T-cell (primary cell): ENCODE results near the gene FZD10. TPM values are rescaled to one million over a fixed set of nuclear protein-coding genes. Genes with fewer than 3 reads are reported as not detected.

Experiments used
- ATAC-seq, 4 experiments: fragments of 200-7000 bp in 3 of 4; fragments of 150-1000 bp in 1 of 4; cut with Tn5 transposase; replicated peaks in 1 of 4; 1 replicate in 3 of 4; 2 replicates in 1 of 4; pipeline ENCODE4 v1.10.0; 2021; ENCODE audit warnings: moderate library complexity in 3 of 4, mild to moderate bottlenecking in 2 of 4, moderate number of reproducible peaks in 1 of 4
- CTCF ChIA-PET, 2 donors: fragments of 300-600 bp; sonication (Branson Sonifier 250); formaldehyde crosslinking; loops; one replicate each; lab custom pipeline; 2022; ENCODE audit warnings: antibody characterized with exemption in 2 of 2; lab: Charles Lee
- POLR2A ChIA-PET, 2 donors: fragments of 300-600 bp; sonication (Branson Sonifier 250); formaldehyde crosslinking; loops; one replicate each; lab custom pipeline; 2022; ENCODE audit warnings: antibody characterized with exemption in 2 of 2; lab: Charles Lee
- DNase-seq, 35 experiments: peaks; one replicate each; pipeline versions ENCODE4 v3.0.0 to v3.0.0-alpha.2; 2013 to 2023
- H3K27ac ChIP-seq: one replicate; pipeline ENCODE4 v1.5.1; 2013; ENCODE audit warnings: low read length
- H3K27me3 ChIP-seq, 2 experiments: replicated peaks in 1 of 2; 1 replicate in 1 of 2; 2 replicates in 1 of 2; pipeline versions ENCODE4 v1.6.1 to v1.7.0; 2013; ENCODE audit warnings: low read length in 1 of 2, mixed read lengths in 1 of 2; ENCODE audit not compliant: control insufficient read depth in 2 of 2, insufficient read depth in 2 of 2; ENCODE audit errors: extremely low read depth in 1 of 2
- H3K36me3 ChIP-seq, 2 donors: 1 replicate in 1 of 2; 2 replicates in 1 of 2; pipeline versions ENCODE4 v1.6.1 to v1.7.0; 2013; ENCODE audit warnings: low read length in 1 of 2; ENCODE audit not compliant: control insufficient read depth in 2 of 2, insufficient read depth in 1 of 2; ENCODE audit errors: extremely low read depth in 1 of 2
- H3K4me1 ChIP-seq, 2 experiments: 1 replicate in 1 of 2; 2 replicates in 1 of 2; pipeline versions ENCODE4 v1.6.1 to v1.7.0; 2013; ENCODE audit warnings: low read length in 2 of 2, mixed read lengths in 1 of 2; ENCODE audit not compliant: insufficient read depth in 2 of 2, control insufficient read depth in 1 of 2; ENCODE audit errors: extremely low read depth in 1 of 2
- H3K4me3 ChIP-seq, 2 donors: 1 replicate in 1 of 2; 2 replicates in 1 of 2; pipeline versions ENCODE4 v1.5.1 to v1.7.0; 2013; ENCODE audit warnings: mild to moderate bottlenecking in 2 of 2, low read length in 1 of 2, moderate library complexity in 1 of 2; ENCODE audit not compliant: control insufficient read depth in 1 of 2; ENCODE audit errors: extremely low read depth in 1 of 2
- H3K9me3 ChIP-seq: 2 replicates; pipeline ENCODE4 v1.7.0; 2013
- H3K27ac Mint-ChIP-seq, 2 donors: one replicate each; pipeline ENCODE4 v1.8.0; 2020 to 2021; ENCODE audit warnings: mild to moderate bottlenecking in 2 of 2, mixed read lengths in 2 of 2
- H3K27me3 Mint-ChIP-seq, 2 donors: one replicate each; pipeline ENCODE4 v1.8.0; 2021 to 2022; ENCODE audit warnings: mixed read lengths in 2 of 2
- H3K36me3 Mint-ChIP-seq: one replicate; pipeline ENCODE4 v1.8.0; 2021; ENCODE audit warnings: mixed read lengths
- H3K4me1 Mint-ChIP-seq, 3 donors: one replicate each; pipeline ENCODE4 v1.8.0; 2020 to 2022; ENCODE audit warnings: mixed read lengths in 3 of 3, mild to moderate bottlenecking in 1 of 3
- H3K4me3 Mint-ChIP-seq, 3 donors: one replicate each; pipeline ENCODE4 v1.8.0; 2020 to 2022; ENCODE audit warnings: mild to moderate bottlenecking in 3 of 3, mixed read lengths in 3 of 3, moderate library complexity in 3 of 3
- H3K9me3 Mint-ChIP-seq, 3 donors: one replicate each; pipeline ENCODE4 v1.8.0; 2020 to 2022; ENCODE audit warnings: mixed read lengths in 3 of 3
- WGBS: methylation state at CpG from one replicate; pipeline ENCODE4 v1.1.5; 2013; ENCODE audit warnings: missing lambda C conversion rate; ENCODE audit not compliant: insufficient coverage; 5-methylcytosine and 5-hydroxymethylcytosine counted together
- total RNA-seq, 35 experiments: library from RNA in 6 of 35; stranded (reverse) in 6 of 35; fragments of 120-200 nt in 1 of 35; gene quantifications; one replicate each; pipeline versions ENCODE4 v1.2.1 to v1.2.4 and lab custom pipeline; 2013 to 2026

Gene FZD10
- total RNA-seq, 5 donors from 2014 or later (not counting 1 experiment from before 2014, with no cell fraction given): not detected

GRCh38 chr12:130131025-130131424, 31.2 kb upstream of the FZD10 start:
- Histone ChIP-seq H3K27ac (no peak overlapping the region), H3K4me3 (no peak overlapping the region), H3K27me3 (peaks cover 0 to 9% of the 10 kb centered on the region in 2 experiments), H3K9me3 (no peaks in the 10 kb centered on the region), H3K4me1 (peaks cover 0 to 9% of the 10 kb centered on the region in 2 experiments), H3K36me3 (no peaks in the 10 kb centered on the region)
- Mint-ChIP-seq H3K36me3 (no peaks in the 10 kb centered on the region), H3K27me3 (peaks cover 0 to 5% of the 10 kb centered on the region in 2 donors), H3K27ac (no peak overlapping the region), H3K9me3 (peaks cover 0 to 9% (median 2%) of the 10 kb centered on the region in 3 donors), H3K4me3 (no peak overlapping the region), H3K4me1 (peaks cover 0 to 4% (median 2%) of the 10 kb centered on the region in 3 donors)
- POLR2A ChIA-PET: no interaction called here
- CTCF ChIA-PET: no interaction called here
- WGBS: 75% methylated on average over 14 of the region's 14 CpGs
- ATAC-seq (no peak), DNase-seq (no peak)

GRCh38 chr12:130131801-130132200, 30.5 kb upstream of the FZD10 start:
- peaks cover 0 to 5% of the 10 kb centered on the region in 2 donors for H3K27me3 Mint-ChIP-seq
- ChIA-PET CTCF (no interaction called here), POLR2A (no interaction called here)
- Histone ChIP-seq H3K9me3 (no peaks in the 10 kb centered on the region), H3K36me3 (no peaks in the 10 kb centered on the region), H3K4me1 (peaks cover 0 to 9% of the 10 kb centered on the region in 2 experiments), H3K27ac (no peak overlapping the region), H3K4me3 (no peak overlapping the region), H3K27me3 (peaks cover 0 to 9% of the 10 kb centered on the region in 2 experiments)
- no peak for DNase-seq
- H3K36me3 Mint-ChIP-seq: no peaks in the 10 kb centered on the region
- H3K4me3 Mint-ChIP-seq: no peak overlapping the region
- 63% methylated on average over 8 of the region's 8 CpGs for WGBS
- no peak for ATAC-seq
- H3K9me3 Mint-ChIP-seq: peaks cover 0 to 9% (median 2%) of the 10 kb centered on the region in 3 donors
- peaks cover 0 to 4% (median 2%) of the 10 kb centered on the region in 3 donors for H3K4me1 Mint-ChIP-seq
- no peak overlapping the region for H3K27ac Mint-ChIP-seq

- H3K4me1 ChIP-seq: peaks cover 0 to 9% of the 10 kb centered on the region in 2 experiments
- 65% methylated on average over 11 of the region's 14 CpGs for WGBS
- H3K36me3 ChIP-seq: no peaks in the 10 kb centered on the region
- no peak for ATAC-seq
- POLR2A ChIA-PET: no interaction called here
- H3K27ac ChIP-seq: no peak overlapping the region
- Mint-ChIP-seq H3K27me3 (peaks cover 3 to 10% of the 10 kb centered on the region in 2 donors), H3K4me1 (peaks cover 0 to 4% (median 2%) of the 10 kb centered on the region in 3 donors), H3K36me3 (no peaks in the 10 kb centered on the region), H3K9me3 (peaks cover 0 to 9% (median 2%) of the 10 kb centered on the region in 3 donors), H3K27ac (no peak overlapping the region), H3K4me3 (no peak overlapping the region)
- no peak overlapping the region for H3K4me3 ChIP-seq
- CTCF ChIA-PET: no interaction called here
- no peaks in the 10 kb centered on the region for H3K9me3 ChIP-seq
- H3K27me3 ChIP-seq: peaks cover 0 to 16% of the 10 kb centered on the region in 2 experiments
- DNase-seq: no peak
These were observed 29.3 kb upstream of the FZD10 start for GRCh38 chr12:130132831-130133511.

GRCh38 chr12:130133851-130134562, 28.3 kb upstream of the FZD10 start:
- CTCF ChIA-PET: no interaction called here
- Histone ChIP-seq H3K27me3 (peaks cover 0 to 15% of the 10 kb centered on the region in 2 experiments), H3K4me3 (no peak overlapping the region), H3K4me1 (peaks cover 0 to 9% of the 10 kb centered on the region in 2 experiments), H3K9me3 (no peaks in the 10 kb centered on the region), H3K27ac (no peak overlapping the region), H3K36me3 (no peaks in the 10 kb centered on the region)
- Mint-ChIP-seq H3K4me3 (no peak overlapping the region), H3K27me3 (peaks cover 3 to 10% of the 10 kb centered on the region in 2 donors), H3K36me3 (no peaks in the 10 kb centered on the region), H3K4me1 (peaks cover 0 to 4% (median 2%) of the 10 kb centered on the region in 3 donors), H3K9me3 (peaks cover 0 to 9% (median 2%) of the 10 kb centered on the region in 3 donors), H3K27ac (no peak overlapping the region)
- 70% methylated on average over 15 of the region's 26 CpGs for WGBS
- DNase-seq (no peak), ATAC-seq (no peak)
- POLR2A ChIA-PET: no interaction called here

GRCh38 chr12:130134563-130134915, 27.7 kb upstream of the FZD10 start:
- H3K4me3 ChIP-seq: no peak overlapping the region
- ChIA-PET POLR2A (no interaction called here), CTCF (no interaction called here)
- ATAC-seq: no peak
- H3K4me1 Mint-ChIP-seq: peaks cover 0 to 4% (median 2%) of the 10 kb centered on the region in 3 donors
- H3K27me3 ChIP-seq: peaks cover 0 to 15% of the 10 kb centered on the region in 2 experiments
- no peaks in the 10 kb centered on the region for H3K36me3 ChIP-seq
- no peaks in the 10 kb centered on the region for H3K9me3 ChIP-seq
- WGBS: 72% methylated on average over 5 of the region's 8 CpGs
- no peak overlapping the region for H3K27ac Mint-ChIP-seq
- no peaks in the 10 kb centered on the region for H3K36me3 Mint-ChIP-seq
- H3K9me3 Mint-ChIP-seq: peaks cover 0 to 9% (median 2%) of the 10 kb centered on the region in 3 donors
- peaks cover 3 to 10% of the 10 kb centered on the region in 2 donors for H3K27me3 Mint-ChIP-seq
- peaks cover 0 to 9% of the 10 kb centered on the region in 2 experiments for H3K4me1 ChIP-seq
- no peak overlapping the region for H3K27ac ChIP-seq
- no peak overlapping the region for H3K4me3 Mint-ChIP-seq
- DNase-seq: no peak

- 83% methylated on average over 10 of the region's 11 CpGs for WGBS
- H3K9me3 Mint-ChIP-seq: peaks cover 0 to 9% (median 2%) of the 10 kb centered on the region in 3 donors
- H3K27me3 Mint-ChIP-seq: peaks cover 7 to 13% of the 10 kb centered on the region in 2 donors
- peaks cover 0 to 13% of the 10 kb centered on the region in 2 experiments for H3K27me3 ChIP-seq
- no peaks in the 10 kb centered on the region for H3K9me3 ChIP-seq
- H3K36me3 ChIP-seq: no peaks in the 10 kb centered on the region
- ATAC-seq: no peak
- POLR2A ChIA-PET: no interaction called here
- H3K27ac ChIP-seq: no peak overlapping the region
- H3K36me3 Mint-ChIP-seq: no peaks in the 10 kb centered on the region
- CTCF ChIA-PET: no interaction called here
- DNase-seq: no peak
- peaks cover 0 to 9% of the 10 kb centered on the region in 2 experiments for H3K4me1 ChIP-seq
- H3K4me3 Mint-ChIP-seq: no peak overlapping the region
- no peak overlapping the region for H3K27ac Mint-ChIP-seq
- H3K4me3 ChIP-seq: no peak overlapping the region
- H3K4me1 Mint-ChIP-seq: peaks cover 0 to 4% (median 2%) of the 10 kb centered on the region in 3 donors
These were observed 25.7 kb upstream of the FZD10 start for GRCh38 chr12:130136509-130137039.
